Skin of body (tissue), 2 donors: ENCODE results near the gene CATSPER3. TPM values are rescaled to one million over a fixed set of nuclear protein-coding genes. Genes with fewer than 3 reads are reported as not detected.

ENCODE experiments used
- DNase-seq: peaks from one replicate; lab custom pipeline; 2025; lab: John Stamatoyannopoulos, UW
- total RNA-seq: library from RNA; depleted of rRNA; stranded (reverse); fragments of >200 nt; gene quantifications from one replicate; pipeline ENCODE4 v1.2.3, GENCODE V29; 2014

Gene CATSPER3
- total RNA-seq, 1 donor from 2014 or later: not detected

DNA sequence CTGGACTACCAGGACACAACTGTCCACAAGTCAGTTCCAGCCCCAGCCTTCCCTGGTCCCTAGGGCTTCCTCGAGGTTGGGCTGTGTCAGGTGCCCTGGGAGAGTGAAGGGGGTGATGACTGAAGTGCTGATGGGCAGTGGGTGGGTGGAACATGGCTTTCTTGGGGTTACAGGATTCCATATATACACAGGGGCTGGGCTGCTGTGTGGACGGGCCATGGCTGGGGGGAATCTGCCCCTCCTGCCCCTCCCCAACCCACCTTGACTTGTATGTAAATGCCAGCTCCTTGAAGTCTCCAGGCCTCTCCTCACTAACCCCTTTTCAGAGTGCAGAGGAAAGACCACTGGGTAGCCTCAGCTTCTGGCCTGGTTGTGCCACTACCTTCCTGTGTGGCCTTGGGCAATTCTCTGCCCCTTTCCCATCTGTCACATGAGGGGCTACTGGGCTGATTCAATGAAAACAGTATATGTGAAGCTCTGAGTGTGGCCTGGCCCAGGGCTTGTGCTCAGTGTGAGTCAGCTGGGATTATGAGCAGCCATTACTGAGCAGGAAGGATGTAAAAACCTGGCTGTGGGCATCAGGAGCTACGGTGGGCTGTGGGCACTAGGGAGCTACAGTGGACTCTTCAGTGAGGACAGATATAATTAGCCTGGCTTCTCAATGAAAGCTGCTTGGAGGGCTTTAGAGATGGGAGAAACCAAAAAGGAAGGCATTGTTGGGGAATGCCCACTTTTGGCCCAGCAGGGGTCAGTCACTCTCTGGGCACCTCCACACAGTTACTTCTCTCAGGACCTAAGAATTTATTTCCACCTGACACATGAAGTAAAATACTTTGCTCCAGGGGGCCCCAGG, 43.0 kb downstream of the CATSPER3 start:
- DNase-seq: no peak

DNA sequence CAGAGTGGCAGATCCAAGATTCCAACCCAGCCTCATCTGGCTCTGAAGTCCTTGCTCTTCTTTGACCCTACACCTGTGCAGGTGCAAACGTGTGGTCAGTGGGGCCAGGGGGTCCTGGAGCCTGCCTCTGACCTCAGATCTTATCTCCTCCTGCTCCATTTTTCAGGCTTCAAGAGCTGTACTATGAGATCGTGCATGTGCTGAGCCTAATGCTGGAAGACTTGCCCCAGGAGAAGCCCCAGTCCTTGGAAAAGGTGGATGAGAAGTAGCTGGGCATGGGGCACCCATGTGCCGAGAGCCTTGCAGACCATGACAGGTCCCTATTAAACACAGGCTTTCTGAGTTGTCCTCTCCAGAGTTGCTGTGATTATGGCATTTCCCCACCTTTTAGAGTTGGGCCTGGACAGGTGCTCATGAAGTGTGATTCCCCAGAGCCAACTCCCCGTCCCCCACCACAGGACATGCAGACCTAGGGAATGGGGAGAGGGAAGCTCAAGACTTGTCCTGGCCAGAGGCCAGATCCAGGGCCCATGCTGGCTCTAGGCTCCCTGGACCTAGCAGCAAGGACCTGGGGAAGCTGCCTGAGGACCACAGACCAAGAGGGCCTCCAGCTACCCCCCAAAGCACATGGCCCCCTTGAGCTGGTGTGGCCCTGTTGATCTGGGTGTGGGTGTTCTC, 43.8 kb downstream of the CATSPER3 start:
- DNase-seq: no peak

GRCh38 chr5:135012033-135012588, 44.4 kb downstream of the CATSPER3 start:
- DNase-seq: no peak

- no peak for DNase-seq
Measured at GRCh38 chr5:135012951-135013391, 45.3 kb downstream of the CATSPER3 start.

- DNase-seq: no peak
Measured at GRCh38 chr5:135013445-135013844, 45.7 kb downstream of the CATSPER3 start.

GRCh38 chr5:135013947-135014570, 46.4 kb downstream of the CATSPER3 start:
- DNase-seq: no peak

DNA sequence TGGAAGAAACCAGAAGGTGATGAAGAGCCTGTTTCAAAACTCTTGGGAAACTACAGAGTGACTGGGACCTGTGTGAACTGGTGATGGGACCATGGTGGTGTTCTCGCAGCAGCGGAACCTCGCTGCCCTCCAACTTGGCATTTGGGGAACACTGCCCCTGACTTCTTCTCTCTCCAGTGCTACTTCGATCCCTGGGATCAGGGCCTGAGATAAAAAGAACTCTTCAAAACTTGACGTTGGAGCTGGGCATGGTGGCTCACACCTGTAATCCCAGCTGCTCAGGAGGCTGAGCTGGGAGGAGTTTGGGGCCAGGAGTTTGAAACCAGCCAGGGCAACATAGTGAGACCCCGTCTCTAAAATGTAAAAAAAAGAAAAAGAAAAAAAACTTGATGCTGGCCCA, 48.2 kb downstream of the CATSPER3 start:
- no peak for DNase-seq

DNA sequence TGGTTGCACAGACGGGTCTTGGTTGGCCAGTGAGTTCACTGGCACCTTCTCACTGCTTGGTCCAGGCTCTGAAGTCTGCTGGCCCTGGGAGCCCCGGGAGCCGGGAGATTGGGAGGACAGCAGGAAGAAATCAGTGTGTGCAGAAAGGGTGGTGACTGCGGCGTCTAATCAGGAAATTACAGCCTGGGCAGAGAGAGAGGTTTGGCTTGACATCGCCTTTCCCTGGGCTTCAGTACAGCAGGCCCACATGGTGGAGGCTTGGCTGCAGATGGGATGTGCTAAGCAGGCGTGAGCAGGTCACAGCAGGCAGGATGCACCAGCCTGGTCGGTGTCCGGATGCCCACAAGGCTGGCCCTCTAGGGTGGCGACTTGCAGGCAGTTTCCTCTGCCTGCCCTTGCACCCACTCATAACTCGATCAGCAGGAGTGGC, 49.2 kb downstream of the CATSPER3 start:
- DNase-seq: no peak

DNA sequence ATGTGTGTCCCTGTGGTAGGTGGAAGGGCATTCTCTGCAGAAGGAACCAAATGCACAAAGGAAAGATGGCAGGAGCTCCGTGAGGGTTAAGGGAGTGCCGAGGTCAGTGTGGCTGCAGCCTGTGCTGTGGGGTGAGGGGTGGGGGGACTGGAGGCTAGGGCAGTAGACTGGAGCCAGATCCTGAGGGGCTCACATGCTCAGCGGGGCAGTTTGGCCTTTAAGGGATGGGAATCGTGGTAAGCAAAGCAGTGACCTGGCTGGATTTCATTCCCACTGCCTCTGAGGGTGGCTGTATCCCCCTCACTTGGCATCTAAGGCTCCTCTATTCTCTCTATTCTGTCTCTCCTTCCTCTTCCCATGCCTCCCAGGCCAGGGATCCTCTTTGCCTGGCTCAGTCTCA, 50.8 kb downstream of the CATSPER3 start:
- DNase-seq: no peak

DNA sequence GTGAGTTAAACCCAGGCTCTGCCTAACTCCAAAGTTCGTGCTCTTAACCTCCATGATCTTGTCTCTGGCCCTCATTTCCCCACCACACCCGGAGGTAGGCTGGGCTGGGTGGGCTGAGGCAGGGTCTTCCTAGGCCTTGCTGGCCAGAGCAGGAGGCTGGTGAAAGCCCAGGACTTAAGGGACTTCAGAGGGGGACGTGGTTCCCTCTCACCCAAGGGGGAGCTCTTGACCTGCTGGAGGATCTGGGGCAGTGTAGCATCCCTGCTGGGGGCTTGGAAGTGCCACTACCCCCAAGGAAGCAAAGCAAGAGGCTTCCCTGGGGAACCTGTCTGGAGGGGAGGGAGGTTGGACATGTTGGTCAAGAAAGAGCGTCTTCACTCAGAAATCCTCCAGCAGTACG, 51.6 kb downstream of the CATSPER3 start:
- DNase-seq: no peak

GRCh38 chr5:135020111-135020895, 52.6 kb downstream of the CATSPER3 start:
- DNase-seq: no peak

DNA sequence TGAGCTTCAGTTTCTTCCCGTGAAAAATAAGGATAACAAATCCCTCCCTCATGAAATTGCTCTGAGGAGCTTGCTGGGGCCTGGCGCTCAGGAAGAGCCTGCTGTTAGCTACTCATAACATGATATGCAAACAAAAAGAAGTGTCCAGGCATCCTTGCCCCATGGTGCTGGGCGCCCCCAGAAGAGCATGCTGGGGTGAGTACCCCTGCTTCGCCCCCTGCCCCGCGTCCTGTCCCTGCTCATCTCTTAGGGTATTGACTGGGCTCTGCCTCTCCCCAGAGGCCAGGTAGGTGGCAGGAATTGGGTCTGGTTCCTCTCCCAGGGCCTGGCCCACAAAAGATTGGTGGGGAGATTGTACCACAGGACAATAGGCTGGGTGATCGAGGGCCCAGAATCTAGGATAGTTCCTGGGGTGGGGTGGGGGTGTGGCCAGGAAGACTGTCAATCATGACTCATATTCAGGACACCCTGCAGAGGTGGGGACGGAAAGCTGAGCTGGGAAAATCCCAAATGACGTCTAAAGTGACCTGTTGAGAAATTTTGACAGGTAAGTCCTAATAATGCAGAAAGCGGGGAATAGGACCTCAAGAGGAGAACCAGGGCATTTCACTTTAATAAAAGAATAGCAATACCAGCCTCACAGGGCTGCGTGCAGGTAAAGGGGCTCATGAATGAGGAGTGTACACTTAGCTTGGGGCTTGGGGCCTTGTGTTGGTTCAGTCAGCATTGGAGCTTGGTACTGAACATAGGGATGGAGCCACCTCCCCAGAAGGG, 57.4 kb downstream of the CATSPER3 start:
- DNase-seq: no peak

DNA sequence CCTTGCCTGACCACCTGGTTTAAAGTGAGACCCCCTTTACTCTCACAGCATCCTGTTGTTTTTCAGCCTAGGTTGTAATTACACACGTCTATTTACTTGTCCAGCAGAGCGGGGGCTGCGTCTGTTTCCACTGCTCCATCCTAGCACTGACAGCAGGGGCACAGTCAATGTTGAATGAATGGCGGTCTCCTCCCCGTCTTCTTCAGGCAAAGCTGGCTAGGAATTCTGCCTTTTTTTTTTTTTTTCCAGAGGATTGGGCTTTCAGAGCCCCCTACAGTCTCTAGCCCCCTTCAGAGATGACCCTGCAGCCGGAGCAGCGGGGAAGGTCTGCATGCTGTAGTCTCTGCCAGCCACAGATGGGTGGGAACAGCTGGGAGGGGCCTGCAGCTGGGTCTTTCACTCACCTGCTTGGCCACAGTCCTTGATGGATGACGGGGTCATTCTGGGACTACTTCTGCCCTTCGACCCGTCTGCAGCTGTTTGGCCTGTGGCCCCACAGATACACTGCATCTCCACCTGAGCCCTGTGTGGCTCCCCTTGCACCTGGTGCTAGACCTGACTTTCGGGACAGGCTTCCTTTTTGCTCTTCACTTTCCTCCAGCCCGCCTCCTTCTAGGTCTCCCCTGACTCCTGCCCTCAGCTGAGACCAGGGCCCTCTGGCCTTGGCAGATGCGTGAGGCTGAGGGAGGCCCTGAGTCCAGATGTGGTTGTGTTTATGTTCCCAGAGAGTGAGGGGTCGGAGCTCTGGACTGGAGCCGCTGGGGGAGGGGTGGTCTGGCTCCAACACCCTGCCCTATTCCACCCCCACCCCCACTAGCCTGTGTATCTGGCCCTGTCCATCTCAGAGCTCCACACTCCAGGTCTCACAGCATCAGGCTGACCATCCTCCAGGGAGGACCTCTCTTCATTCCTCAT, 58.3 kb downstream of the CATSPER3 start:
- DNase-seq: no peak

GRCh38 chr5:135026645-135027265, 59.0 kb downstream of the CATSPER3 start:
- DNase-seq: no peak

DNA sequence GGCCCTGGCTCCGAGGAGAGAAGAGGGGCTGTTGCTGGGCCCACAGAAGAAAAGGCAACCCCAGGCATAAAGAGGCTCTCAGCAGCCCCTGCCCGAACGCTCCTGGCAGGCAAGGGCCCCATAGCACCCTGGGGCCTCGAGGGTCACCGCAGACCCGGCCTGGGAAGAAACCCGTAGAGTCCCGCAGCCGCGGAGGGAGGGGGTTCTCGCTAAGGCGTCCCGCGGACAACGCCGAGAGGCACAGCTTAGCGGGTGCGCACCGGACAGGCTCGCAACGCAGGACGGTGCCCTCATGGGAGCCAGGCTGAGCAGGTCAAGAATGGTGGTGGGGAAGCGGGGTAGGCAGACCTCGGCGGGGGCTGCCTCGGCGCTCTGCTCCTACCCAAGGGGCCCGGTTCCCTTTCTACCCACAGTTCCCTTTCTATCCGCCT, 59.6 kb downstream of the CATSPER3 start:
- DNase-seq: no peak

- no peak for DNase-seq
Measured at GRCh38 chr5:135027697-135028615, 60.2 kb downstream of the CATSPER3 start.

GRCh38 chr5:135028791-135029476, 61.2 kb downstream of the CATSPER3 start:
- no peak for DNase-seq
